ENCODE measurements around the gene PLXNA4. TPM values are rescaled to one million over a fixed set of nuclear protein-coding genes. Genes with fewer than 3 reads are reported as not detected.

PLXNA4 gene
- total RNA-seq, 1 donor from 2014 or later = 21.7 TPM

DNA sequence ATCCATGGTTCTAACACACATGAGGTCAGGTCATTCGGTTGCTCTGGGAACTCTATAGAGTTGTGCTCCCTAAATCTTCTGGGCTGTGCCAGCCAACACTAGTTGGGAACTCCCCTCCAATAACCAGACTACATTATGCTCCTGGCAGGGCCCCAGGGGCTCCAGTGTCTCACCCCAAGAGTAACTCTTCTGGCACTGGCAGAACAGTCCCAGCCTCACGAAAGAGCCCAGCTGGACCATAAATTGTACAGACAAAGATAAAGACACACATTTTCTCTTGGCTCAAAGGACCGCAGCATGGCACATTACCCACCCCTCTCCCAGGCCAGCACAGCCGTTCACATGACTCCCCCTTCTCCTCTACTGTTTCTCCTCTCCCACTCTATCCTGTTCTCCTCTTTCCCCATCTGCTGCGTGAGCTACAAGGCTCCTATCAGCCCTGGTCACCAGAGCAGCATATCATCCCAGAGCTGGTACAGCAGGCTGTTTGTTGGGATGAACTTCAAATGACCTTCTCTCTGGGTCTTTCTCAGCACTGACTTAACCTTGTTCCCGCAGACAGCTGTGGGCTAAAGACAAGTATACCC, 230.6 kb downstream of the PLXNA4 start:
- DNase-seq (ENCODE audit: low read depth, low spot score) = no peak
- no peaks in the 10 kb centered on the region for H3K36me3 Mint-ChIP-seq (ENCODE audit: low read depth)
- no peak overlapping the region for H3K4me3 Mint-ChIP-seq
- peaks cover 23% of the 10 kb centered on the region for H3K4me1 Mint-ChIP-seq
- H3K27me3 Mint-ChIP-seq (ENCODE audit: low read depth) = no peaks in the 10 kb centered on the region
- TF ChIP-seq, protein P1, sequence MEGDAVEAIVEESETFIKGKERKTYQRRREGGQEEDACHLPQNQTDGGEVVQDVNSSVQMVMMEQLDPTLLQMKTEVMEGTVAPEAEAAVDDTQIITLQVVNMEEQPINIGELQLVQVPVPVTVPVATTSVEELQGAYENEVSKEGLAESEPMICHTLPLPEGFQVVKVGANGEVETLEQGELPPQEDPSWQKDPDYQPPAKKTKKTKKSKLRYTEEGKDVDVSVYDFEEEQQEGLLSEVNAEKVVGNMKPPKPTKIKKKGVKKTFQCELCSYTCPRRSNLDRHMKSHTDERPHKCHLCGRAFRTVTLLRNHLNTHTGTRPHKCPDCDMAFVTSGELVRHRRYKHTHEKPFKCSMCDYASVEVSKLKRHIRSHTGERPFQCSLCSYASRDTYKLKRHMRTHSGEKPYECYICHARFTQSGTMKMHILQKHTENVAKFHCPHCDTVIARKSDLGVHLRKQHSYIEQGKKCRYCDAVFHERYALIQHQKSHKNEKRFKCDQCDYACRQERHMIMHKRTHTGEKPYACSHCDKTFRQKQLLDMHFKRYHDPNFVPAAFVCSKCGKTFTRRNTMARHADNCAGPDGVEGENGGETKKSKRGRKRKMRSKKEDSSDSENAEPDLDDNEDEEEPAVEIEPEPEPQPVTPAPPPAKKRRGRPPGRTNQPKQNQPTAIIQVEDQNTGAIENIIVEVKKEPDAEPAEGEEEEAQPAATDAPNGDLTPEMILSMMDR (conservative IDR thresholded peaks at IDR 0.05) = no peak
- no peaks in the 10 kb centered on the region for H3K9me3 Mint-ChIP-seq
- no peak overlapping the region for H3K27ac Mint-ChIP-seq (ENCODE audit: unreplicated experiment)

DNA sequence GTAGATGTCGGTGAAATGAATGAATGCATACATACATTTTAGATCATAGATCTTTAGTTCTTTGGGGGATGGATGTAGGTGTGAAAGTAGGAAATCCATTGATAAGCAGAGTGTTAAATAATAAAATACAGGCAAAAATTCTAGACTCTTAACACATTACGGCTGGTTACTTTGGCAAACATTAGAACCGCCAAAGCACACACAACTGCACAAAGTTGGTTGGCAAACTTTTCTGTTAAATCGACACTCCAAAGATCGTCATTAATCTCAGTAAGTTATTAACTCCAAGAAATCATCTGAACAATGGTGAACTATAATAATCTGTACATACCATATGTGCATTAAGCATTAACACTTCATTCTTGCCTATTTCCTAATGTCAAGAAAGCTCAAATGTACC, 231.2 kb downstream of the PLXNA4 start:
- H3K9me3 Mint-ChIP-seq = no peaks in the 10 kb centered on the region

DNA sequence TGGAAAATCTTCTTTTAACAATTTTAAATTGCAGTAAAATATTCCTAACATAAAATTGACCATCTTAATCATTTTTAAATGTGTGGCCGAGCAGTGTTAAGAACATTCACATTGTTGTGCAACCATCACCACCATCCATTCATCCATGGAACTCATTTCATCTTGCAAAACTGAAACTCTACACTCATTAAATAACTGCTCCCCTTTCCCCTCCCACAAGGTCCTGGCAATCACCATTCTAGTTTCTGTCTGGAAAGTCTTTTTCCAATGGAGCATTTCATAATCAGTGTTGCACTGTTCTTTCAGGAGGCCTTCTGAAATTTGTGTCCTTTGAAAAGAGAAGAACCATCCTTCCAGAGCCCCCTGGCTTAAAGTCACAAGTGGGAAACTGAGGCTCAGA, 233.1 kb downstream of the PLXNA4 start:
- Mint-ChIP-seq H3K4me3 (no peak overlapping the region), H3K27me3 (ENCODE audit: low read depth) (no peaks in the 10 kb centered on the region), H3K36me3 (ENCODE audit: low read depth) (no peaks in the 10 kb centered on the region), H3K9me3 (no peaks in the 10 kb centered on the region), H3K4me1 (peaks cover 21% of the 10 kb centered on the region), H3K27ac (ENCODE audit: unreplicated experiment) (no peak overlapping the region)
- TF ChIP-seq, protein P1 (conservative IDR thresholded peaks at IDR 0.05) = no peak
- no peak for DNase-seq (ENCODE audit: low read depth, low spot score)

More for the DNA sequence above, 231.2 kb downstream of the PLXNA4 start:
- DNase-seq (ENCODE audit: low read depth, low spot score) = no peak
- H3K4me3 Mint-ChIP-seq = no peak overlapping the region
- peaks cover 23% of the 10 kb centered on the region for H3K4me1 Mint-ChIP-seq
- TF ChIP-seq, protein P1 (conservative IDR thresholded peaks at IDR 0.05) = no peak
- no peaks in the 10 kb centered on the region for H3K36me3 Mint-ChIP-seq (ENCODE audit: low read depth)
- no peak overlapping the region for H3K27ac Mint-ChIP-seq (ENCODE audit: unreplicated experiment)
- H3K27me3 Mint-ChIP-seq (ENCODE audit: low read depth) = no peaks in the 10 kb centered on the region

DNA sequence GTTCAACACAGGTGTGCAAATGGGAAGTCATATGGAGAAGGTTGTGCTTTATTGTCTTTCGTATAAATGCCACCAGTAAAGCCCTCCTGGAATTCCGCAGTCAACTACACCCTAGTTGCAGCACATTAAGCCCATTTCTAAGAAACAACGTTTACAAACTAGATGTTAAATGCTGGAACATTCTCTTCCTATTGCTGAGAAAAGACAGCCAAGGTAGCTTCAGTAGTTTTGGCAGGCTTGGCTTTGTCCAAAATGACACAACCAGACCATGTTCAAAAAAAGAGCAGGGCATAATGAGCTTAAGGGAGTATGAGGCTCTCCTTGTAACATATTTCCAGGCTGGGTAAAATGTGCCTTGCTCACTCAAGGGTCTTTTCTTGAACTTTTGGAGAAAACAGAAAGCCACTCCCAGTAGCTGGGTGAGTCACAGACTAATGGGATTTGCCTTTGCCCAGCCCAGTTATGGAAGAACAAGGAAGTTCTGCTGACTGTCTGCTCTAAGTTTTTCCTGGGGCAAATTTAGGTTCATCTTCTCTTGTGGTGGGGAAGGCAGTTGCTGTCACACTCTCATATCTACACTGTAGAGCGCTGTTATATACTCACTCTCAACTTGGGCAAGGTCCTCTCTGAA, 238.7 kb downstream of the PLXNA4 start:
- H3K9me3 Mint-ChIP-seq = no peaks in the 10 kb centered on the region
- peaks cover 25% of the 10 kb centered on the region for H3K4me1 Mint-ChIP-seq
- no peak for DNase-seq (ENCODE audit: low read depth, low spot score)
- no peak overlapping the region for H3K27ac Mint-ChIP-seq (ENCODE audit: unreplicated experiment)
- H3K4me3 Mint-ChIP-seq = no peak overlapping the region
- H3K27me3 Mint-ChIP-seq (ENCODE audit: low read depth) = no peaks in the 10 kb centered on the region
- TF ChIP-seq, protein P1 (conservative IDR thresholded peaks at IDR 0.05) = no peak
- H3K36me3 Mint-ChIP-seq (ENCODE audit: low read depth) = no peaks in the 10 kb centered on the region

DNA sequence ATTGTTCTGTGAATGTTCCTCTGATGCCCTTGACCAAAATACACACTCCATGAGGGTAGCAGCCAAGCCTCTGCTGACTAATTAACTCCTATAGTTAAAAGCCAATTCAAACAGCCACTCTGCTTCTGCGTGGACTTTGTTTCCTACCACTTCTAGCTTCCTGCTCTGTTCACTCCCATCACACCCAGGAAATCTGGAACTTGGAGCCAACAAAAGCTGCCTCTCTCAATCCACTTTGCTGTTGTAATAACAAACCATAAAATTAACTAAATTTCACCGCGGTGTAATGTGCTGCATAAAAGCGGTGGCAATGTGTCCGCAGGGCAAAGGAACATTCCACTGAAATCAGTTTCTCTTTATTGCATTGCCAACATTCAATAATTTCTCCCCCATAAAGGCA, 239.5 kb downstream of the PLXNA4 start:
- Mint-ChIP-seq H3K27me3 (ENCODE audit: low read depth) (no peaks in the 10 kb centered on the region), H3K4me1 (peaks cover 31% of the 10 kb centered on the region), H3K36me3 (ENCODE audit: low read depth) (no peaks in the 10 kb centered on the region), H3K4me3 (no peak overlapping the region), H3K27ac (ENCODE audit: unreplicated experiment) (no peak overlapping the region), H3K9me3 (no peaks in the 10 kb centered on the region)
- DNase-seq (ENCODE audit: low read depth, low spot score) = no peak
- TF ChIP-seq, protein P1 (conservative IDR thresholded peaks at IDR 0.05) = no peak
